Measurements from ENCODE around the gene ENTPD8. TPM values are rescaled to one million over a fixed set of nuclear protein-coding genes. Genes with fewer than 3 reads are reported as not detected.

ENTPD8 gene
- total and polyA plus RNA-seq, 3 experiments from 2014 or later: not detected

DNA sequence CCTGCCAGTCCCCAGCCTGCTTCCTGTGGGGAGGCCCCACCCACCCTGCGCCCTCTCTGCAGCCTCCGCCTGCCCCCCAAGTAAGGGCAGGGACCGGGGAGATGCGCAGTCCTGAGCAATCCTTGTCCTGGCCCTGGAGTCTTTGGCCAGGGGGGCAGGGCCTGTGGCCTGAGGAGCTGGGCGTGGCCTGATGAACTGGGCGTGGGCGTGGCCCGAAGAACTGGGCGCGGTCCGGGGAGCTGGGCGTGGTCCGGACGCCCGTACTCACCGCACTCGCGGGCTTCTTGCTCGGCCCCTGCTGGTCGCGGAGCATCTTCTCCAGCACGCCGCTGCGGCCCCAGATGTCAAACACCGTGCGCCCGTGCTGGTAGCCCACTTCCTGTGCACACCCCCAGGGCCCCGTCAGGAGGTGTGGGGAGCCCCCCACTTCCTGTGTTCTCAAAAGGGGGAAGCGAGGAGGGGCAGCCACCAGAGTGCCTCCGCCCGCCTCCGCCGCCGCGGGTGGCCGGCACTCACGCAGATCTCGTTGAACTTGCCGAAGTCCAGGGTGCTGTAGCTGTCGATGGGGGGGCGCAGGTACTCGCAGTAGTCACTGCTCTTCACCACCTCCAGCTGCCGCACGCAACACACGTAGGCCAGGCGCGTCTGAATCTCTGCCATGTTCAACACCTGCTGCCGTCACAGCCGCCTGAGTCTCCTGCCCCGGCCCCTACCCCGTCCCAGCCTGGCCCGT, 20.7 kb upstream of the ENTPD8 start:
- peak; percentile 78 to 97 (median 95) for DNase-seq
- H3K4me1 ChIP-seq (ENCODE audit: insufficient read depth, low read length): peaks cover 54% of the 10 kb centered on the region
- ChIA-PET CTCF (interaction anchor here (1.4 to 1.5 kb wide), 2 partner anchors 39 to 142 kb away, joined by 3 to 6 read pairs; partner anchors contain the start of genes EXD3 and NOXA1), POLR2A (interaction anchor here (0.6 to 1.5 kb wide), 3 partner anchors 39 to 221 kb away, joined by 3 to 6 read pairs (median 6); partner anchors contain the start of genes EXD3, MRPL41, NOXA1 and TUBB4B)
- H3K36me3 ChIP-seq (ENCODE audit: insufficient read depth, low read length): no peaks in the 10 kb centered on the region
- H3K4me1 Mint-ChIP-seq: peaks cover 10 to 40% (median 18%) of the 10 kb centered on the region in 3 donors
- peak overlapping the region; percentile 75 to 90 (median 83) for H3K4me3 Mint-ChIP-seq
- H3K27me3 Mint-ChIP-seq: no peaks in the 10 kb centered on the region
- H3K27ac Mint-ChIP-seq: peak overlapping the region; percentile 81 to 95 (median 93)
- peak overlapping the region; percentile 65 for H3K27ac ChIP-seq (ENCODE audit: low read depth, low read length)
- H3K36me3 Mint-ChIP-seq: peaks cover 0 to under 1% (median 0%) of the 10 kb centered on the region in 3 donors
- no peaks in the 10 kb centered on the region for H3K27me3 ChIP-seq (ENCODE audit: insufficient read depth, low read length, poor library complexity, severe bottlenecking)
- H3K9me3 Mint-ChIP-seq: no peaks in the 10 kb centered on the region
- no peaks in the 10 kb centered on the region for H3K9me3 ChIP-seq (ENCODE audit: low read length)
- peak overlapping the region; percentile 66 for H3K4me3 ChIP-seq (ENCODE audit: low read length)

GRCh38 chr9:137461316-137461662, 20.1 kb upstream of the ENTPD8 start:
- Histone ChIP-seq H3K36me3 (ENCODE audit: insufficient read depth, low read length) (no peaks in the 10 kb centered on the region), H3K4me3 (ENCODE audit: low read length) (peak overlapping the region; percentile 66), H3K27me3 (ENCODE audit: insufficient read depth, low read length, poor library complexity, severe bottlenecking) (no peaks in the 10 kb centered on the region), H3K4me1 (ENCODE audit: insufficient read depth, low read length) (peaks cover 57% of the 10 kb centered on the region), H3K27ac (ENCODE audit: low read depth, low read length) (peak overlapping the region; percentile 65), H3K9me3 (ENCODE audit: low read length) (no peaks in the 10 kb centered on the region)
- POLR2A ChIA-PET: interaction anchor here (1.5 kb wide), 1 partner anchor 38 kb away, joined by 6 read pairs; the partner anchor contains the start of genes EXD3 and NOXA1
- Mint-ChIP-seq H3K36me3 (peaks cover 0 to 5% (median 0%) of the 10 kb centered on the region in 3 donors), H3K4me3 (peak overlapping the region in 5 of 7 donors; percentile 45 to 90 (median 83)), H3K4me1 (peaks cover 10 to 44% (median 18%) of the 10 kb centered on the region in 3 donors), H3K9me3 (no peaks in the 10 kb centered on the region), H3K27me3 (no peaks in the 10 kb centered on the region), H3K27ac (peak overlapping the region in 6 of 8 donors; percentile 6 to 95 (median 81))
- peak in 1 of 5 donors; percentile 27 for DNase-seq
- CTCF ChIA-PET: interaction anchor here (1.4 to 1.5 kb wide), 2 partner anchors 39 to 142 kb away, joined by 3 to 6 read pairs; partner anchors contain the start of genes EXD3 and NOXA1

DNA sequence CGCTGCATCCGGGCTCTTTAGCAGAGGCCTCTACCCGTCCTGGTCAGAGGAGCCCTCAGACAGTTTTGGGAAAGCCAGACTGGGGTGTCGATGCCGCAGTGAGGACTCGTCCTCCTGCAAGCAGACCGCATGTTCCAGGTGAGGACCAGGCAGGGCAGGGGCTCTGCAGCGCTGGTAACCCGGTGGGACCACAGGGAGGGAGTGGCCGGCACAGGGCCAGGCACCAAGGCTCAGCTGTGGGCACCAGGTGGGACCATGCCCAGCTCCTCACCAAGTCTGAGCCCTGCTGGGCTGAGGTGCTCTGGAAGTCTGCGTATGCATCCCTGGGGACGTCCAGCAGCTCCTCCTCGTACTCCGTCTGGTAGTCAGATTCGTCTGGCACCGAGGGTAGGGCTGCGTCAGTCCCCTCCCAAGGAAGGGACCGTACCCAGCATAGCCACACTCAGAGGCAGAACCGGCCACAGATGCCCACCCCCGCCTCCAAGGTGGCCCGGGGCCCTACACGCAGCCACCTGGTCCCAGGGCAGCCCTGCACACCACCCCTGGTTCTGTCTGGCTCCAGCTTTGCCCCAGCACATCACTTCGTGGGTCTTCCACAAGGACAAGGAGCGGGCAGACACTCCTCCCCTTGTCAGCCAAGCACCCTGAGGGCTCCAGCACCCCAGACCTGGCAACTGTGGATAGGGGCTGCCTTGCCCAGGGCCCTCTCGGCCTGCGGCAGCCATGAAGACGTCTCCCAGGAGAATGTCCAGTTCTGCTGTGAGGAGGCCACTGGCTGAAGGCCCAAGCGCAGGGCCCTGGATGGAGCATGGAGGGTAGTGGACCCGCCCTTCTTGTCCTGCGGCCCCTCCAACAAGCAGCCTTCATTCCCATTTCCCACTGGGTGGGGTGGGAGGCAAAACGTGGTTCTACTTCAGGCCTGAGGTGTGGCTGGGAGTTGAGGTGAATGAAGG, 19.5 kb upstream of the ENTPD8 start:
- H3K4me1 ChIP-seq (ENCODE audit: insufficient read depth, low read length): peaks cover 57% of the 10 kb centered on the region
- H3K36me3 ChIP-seq (ENCODE audit: insufficient read depth, low read length): no peaks in the 10 kb centered on the region
- Mint-ChIP-seq H3K4me3 (peak overlapping the region in 4 of 7 donors; percentile 20 to 70 (median 57)), H3K4me1 (peaks cover 10 to 46% (median 18%) of the 10 kb centered on the region in 3 donors), H3K9me3 (no peaks in the 10 kb centered on the region), H3K27me3 (no peaks in the 10 kb centered on the region), H3K36me3 (peaks cover 0 to 9% (median 0%) of the 10 kb centered on the region in 3 donors), H3K27ac (peak overlapping the region; percentile 56 to 95 (median 74))
- no peaks in the 10 kb centered on the region for H3K27me3 ChIP-seq (ENCODE audit: insufficient read depth, low read length, poor library complexity, severe bottlenecking)
- peak in 1 of 5 donors; percentile 51 for DNase-seq
- POLR2A ChIA-PET: interaction anchor here (0.6 to 1.5 kb wide), 2 partner anchors 38 kb away, joined by 4 to 6 read pairs; partner anchors contain the start of genes EXD3 and NOXA1
- CTCF ChIA-PET: interaction anchor here (1.7 kb wide), 1 partner anchor 37 kb away, joined by 6 read pairs; the partner anchor contains the start of genes EXD3 and NOXA1
- no peak overlapping the region for H3K27ac ChIP-seq (ENCODE audit: low read depth, low read length)
- no peaks in the 10 kb centered on the region for H3K9me3 ChIP-seq (ENCODE audit: low read length)
- no peak overlapping the region for H3K4me3 ChIP-seq (ENCODE audit: low read length)

- H3K27me3 ChIP-seq (ENCODE audit: insufficient read depth, low read length, poor library complexity, severe bottlenecking): no peaks in the 10 kb centered on the region
- H3K4me3 Mint-ChIP-seq: peak overlapping the region; percentile 52 to 88 (median 66)
- H3K36me3 ChIP-seq (ENCODE audit: insufficient read depth, low read length): no peaks in the 10 kb centered on the region
- peak overlapping the region; percentile 60 for H3K27ac ChIP-seq (ENCODE audit: low read depth, low read length)
- peaks cover 64% of the 10 kb centered on the region for H3K4me1 ChIP-seq (ENCODE audit: insufficient read depth, low read length)
- peak in 1 of 5 donors; percentile 1 for DNase-seq
- H3K4me1 Mint-ChIP-seq: peaks cover 10 to 46% (median 18%) of the 10 kb centered on the region in 3 donors
- no peaks in the 10 kb centered on the region for H3K27me3 Mint-ChIP-seq
- POLR2A ChIA-PET: interaction anchor here (0.6 to 1.0 kb wide), 4 partner anchors 18 to 92 kb away, joined by 4 to 10 read pairs (median 4); partner anchors contain the start of genes ENTPD8, EXD3, MRPL41 and NOXA1
- H3K4me3 ChIP-seq (ENCODE audit: low read length): peak overlapping the region; percentile 52
- H3K9me3 ChIP-seq (ENCODE audit: low read length): no peaks in the 10 kb centered on the region
- CTCF ChIA-PET: interaction anchor here (0.7 to 1.7 kb wide), 3 partner anchors 14 to 36 kb away, joined by 3 to 6 read pairs (median 6); partner anchors contain the start of genes EXD3 and NOXA1
- H3K9me3 Mint-ChIP-seq: no peaks in the 10 kb centered on the region
- H3K36me3 Mint-ChIP-seq: peaks cover 0 to 11% (median 0%) of the 10 kb centered on the region in 3 donors
- H3K27ac Mint-ChIP-seq: peak overlapping the region in 7 of 8 donors; percentile 56 to 94 (median 84)
Measured at GRCh38 chr9:137459601-137460362, 18.6 kb upstream of the ENTPD8 start.

DNA sequence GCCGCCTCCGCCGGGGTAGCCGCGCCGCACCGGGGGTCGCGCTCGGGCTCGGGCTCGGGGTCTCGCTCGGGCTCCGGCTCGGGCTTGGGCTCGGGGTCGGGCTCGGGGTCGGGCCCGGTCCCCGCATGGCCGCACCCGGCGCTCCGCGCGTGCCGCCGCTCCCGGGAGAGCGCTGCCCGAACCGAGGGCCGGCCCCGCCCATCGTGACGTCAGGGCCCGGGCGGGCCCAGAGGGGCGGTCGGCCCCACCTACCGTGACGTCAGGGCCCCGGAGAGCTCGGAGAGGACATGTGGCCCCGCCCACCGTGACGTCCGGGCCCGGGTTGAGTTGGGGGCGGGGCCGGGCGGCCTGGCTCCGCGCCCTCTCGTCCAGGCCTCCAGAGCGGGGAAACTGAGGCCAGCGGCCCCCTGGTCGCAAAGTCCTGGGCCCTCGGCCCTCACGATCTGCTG, 18.0 kb upstream of the ENTPD8 start, which contains the start of gene NSMF:
Gene NSMF (minus strand): TSS at position 183 of the 449 bp plus-strand sequence. CDS start 232 bp downstream, outside the sequence.
- Histone ChIP-seq H3K27me3 (ENCODE audit: insufficient read depth, low read length, poor library complexity, severe bottlenecking) (no peaks in the 10 kb centered on the region), H3K4me3 (ENCODE audit: low read length) (peak within 1 kb of the TSS; percentile 53), H3K9me3 (ENCODE audit: low read length) (no peaks in the 10 kb centered on the region), H3K27ac (ENCODE audit: low read depth, low read length) (peak within 1 kb of the TSS; percentile 60), H3K4me1 (ENCODE audit: insufficient read depth, low read length) (peaks cover 70% of the 10 kb centered on the region), H3K36me3 (ENCODE audit: insufficient read depth, low read length) (no peaks in the 10 kb centered on the region)
- POLR2A ChIA-PET: interaction anchor here (0.6 to 1.0 kb wide), 3 partner anchors 18 to 92 kb away, joined by 4 to 10 read pairs (median 5); partner anchors contain the start of genes ENTPD8, EXD3, MRPL41 and NOXA1
- Mint-ChIP-seq H3K4me3 (peak within 1 kb of the TSS; percentile 52 to 88 (median 66)), H3K36me3 (peaks cover 0 to 11% (median 0%) of the 10 kb centered on the region in 3 donors), H3K27me3 (no peaks in the 10 kb centered on the region), H3K9me3 (no peaks in the 10 kb centered on the region), H3K4me1 (peaks cover 10 to 51% (median 20%) of the 10 kb centered on the region in 3 donors), H3K27ac (peak within 1 kb of the TSS in 7 of 8 donors; percentile 56 to 94 (median 84))
- DNase-seq: peak; percentile 91 to 94 (median 93)
- CTCF ChIA-PET: interaction anchor here (0.7 to 1.7 kb wide), 3 partner anchors 13 to 36 kb away, joined by 3 to 6 read pairs (median 6); partner anchors contain the start of genes EXD3 and NOXA1

DNA sequence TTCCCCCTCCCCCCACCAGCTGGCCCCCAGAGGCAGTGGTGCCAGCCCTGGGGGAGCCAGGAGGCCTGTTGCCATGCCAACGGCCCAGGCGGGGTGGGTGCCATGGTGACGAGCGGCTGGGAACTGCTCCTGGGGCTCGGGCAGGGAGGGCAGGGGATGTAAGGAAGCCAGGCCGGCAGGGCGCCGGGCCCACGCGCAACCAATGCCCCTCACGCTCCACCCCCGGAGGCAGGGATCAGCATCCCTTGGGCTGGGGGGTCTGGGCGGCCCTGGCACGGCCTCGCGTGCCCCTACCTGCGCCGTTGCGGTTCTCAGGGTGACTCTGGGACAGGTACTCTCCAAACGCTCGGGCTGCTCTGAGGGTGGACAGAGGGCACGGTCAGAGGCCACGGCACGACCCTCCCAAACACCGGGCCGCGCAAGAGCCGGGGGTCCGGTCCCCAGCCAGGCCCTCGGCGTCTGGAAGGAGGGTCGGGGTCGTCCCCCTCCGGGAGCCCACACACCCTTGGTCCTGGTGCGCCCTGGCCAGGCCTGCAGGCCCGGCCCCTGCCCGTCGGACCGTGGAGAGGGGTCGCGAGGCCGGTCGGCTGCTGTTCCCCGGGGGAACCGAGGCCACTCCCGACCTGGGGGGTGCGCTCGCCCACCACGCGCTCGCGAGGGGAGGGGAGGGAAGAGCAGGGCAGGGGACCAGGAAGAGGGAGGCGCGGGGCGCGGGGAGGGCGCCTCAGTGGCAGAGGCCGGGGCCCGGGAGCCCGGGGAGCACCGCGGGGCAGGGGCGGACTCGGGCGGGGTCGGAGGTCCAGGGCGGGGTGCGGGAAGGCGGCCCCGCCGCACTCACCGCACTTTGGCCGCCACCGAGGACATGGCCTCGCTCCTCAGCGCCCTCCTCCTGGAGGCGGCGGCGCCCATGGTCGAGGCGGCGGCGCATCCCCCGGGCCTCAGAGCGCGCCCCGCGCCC, 17.3 kb upstream of the ENTPD8 start:
- H3K9me3 Mint-ChIP-seq: no peaks in the 10 kb centered on the region
- peak in 2 of 5 donors; percentile 15 to 56 for DNase-seq
- no peaks in the 10 kb centered on the region for H3K27me3 Mint-ChIP-seq
- Histone ChIP-seq H3K4me3 (ENCODE audit: low read length) (peak overlapping the region; percentile 53), H3K9me3 (ENCODE audit: low read length) (no peaks in the 10 kb centered on the region), H3K36me3 (ENCODE audit: insufficient read depth, low read length) (no peaks in the 10 kb centered on the region), H3K27me3 (ENCODE audit: insufficient read depth, low read length, poor library complexity, severe bottlenecking) (no peaks in the 10 kb centered on the region), H3K4me1 (ENCODE audit: insufficient read depth, low read length) (peaks cover 73% of the 10 kb centered on the region), H3K27ac (ENCODE audit: low read depth, low read length) (no peak overlapping the region)
- peaks cover 0 to 11% (median 0%) of the 10 kb centered on the region in 3 donors for H3K36me3 Mint-ChIP-seq
- no peak overlapping the region for H3K27ac Mint-ChIP-seq
- peaks cover 10 to 54% (median 23%) of the 10 kb centered on the region in 3 donors for H3K4me1 Mint-ChIP-seq
- H3K4me3 Mint-ChIP-seq: peak overlapping the region in 4 of 7 donors; percentile 13 to 40 (median 30)
- POLR2A ChIA-PET: interaction anchor here (1.0 kb wide), 2 partner anchors 17 to 35 kb away, joined by 4 to 10 read pairs; partner anchors contain the start of genes ENTPD8, EXD3 and NOXA1
- CTCF ChIA-PET: interaction anchor here (1.2 to 1.7 kb wide), 2 partner anchors 13 to 35 kb away, joined by 6 read pairs; partner anchors contain the start of genes EXD3 and NOXA1
